Hepatocyte (in vitro differentiated cells): ENCODE measurements around the gene LGALS14. TPM values are rescaled to one million over a fixed set of nuclear protein-coding genes. Genes with fewer than 3 reads are reported as not detected.
A peak's percentile ranks its signal among the peaks of the same experiment; 100 is the strongest.
"Not testable (repeated sequence)": the region's sequence is repeated elsewhere in the genome, so short reads cannot be mapped to it uniquely, and the experiment has no call there.

Experiments
- DNase-seq: peaks from one replicate; pipeline ENCODE4 v3.0.0-alpha.2; 2016; ENCODE audit warnings: low spot score
- H2AFZ ChIP-seq: fragments of 200-600 bp; sonication (generic); 2 replicates; pipeline ENCODE4 v1.6.0; 2016; ENCODE audit warnings: antibody characterized with exemption, mild to moderate bottlenecking
- H3K27ac ChIP-seq: fragments of 200-600 bp; sonication (generic); 2 replicates; pipeline ENCODE4 v1.5.1; 2016; ENCODE audit warnings: mild to moderate bottlenecking
- H3K27me3 ChIP-seq: fragments of 200-600 bp; sonication (generic); 2 replicates; pipeline ENCODE4 v1.6.1; 2016
- H3K36me3 ChIP-seq: fragments of 200-600 bp; sonication (generic); replicated peaks from 2 replicates; pipeline ENCODE4 v1.5.1; 2016; ENCODE audit warnings: low read depth; ENCODE audit not compliant: insufficient read depth
- H3K4me1 ChIP-seq: fragments of 200-600 bp; sonication (generic); 2 replicates; pipeline ENCODE4 v1.5.1; 2016; ENCODE audit warnings: mild to moderate bottlenecking, moderate library complexity; ENCODE audit not compliant: insufficient read depth
- H3K4me2 ChIP-seq: fragments of 200-600 bp; sonication (generic); 2 replicates; pipeline ENCODE4 v1.6.0; 2016
- H3K4me3 ChIP-seq: fragments of 200-600 bp; sonication (generic); 2 replicates; pipeline ENCODE4 v1.5.1; 2016; ENCODE audit warnings: mild to moderate bottlenecking
- H3K79me2 ChIP-seq: fragments of 200-600 bp; sonication (generic); 2 replicates; pipeline ENCODE4 v1.6.0; 2017; ENCODE audit warnings: mild to moderate bottlenecking
- H3K9me2 ChIP-seq: fragments of 200-600 bp; sonication (generic); replicated peaks from 2 replicates; pipeline ENCODE4 v1.6.0; 2017; ENCODE audit warnings: mild to moderate bottlenecking; ENCODE audit not compliant: insufficient read depth
- H3K9me3 ChIP-seq: fragments of 200-600 bp; sonication (generic); 2 replicates; pipeline ENCODE4 v1.5.1; 2016; ENCODE audit warnings: low read depth, mild to moderate bottlenecking
- H4K20me1 ChIP-seq: fragments of 200-600 bp; sonication (generic); 2 replicates; pipeline ENCODE4 v1.6.0; 2016; ENCODE audit warnings: mild to moderate bottlenecking; ENCODE audit not compliant: insufficient read depth, poor library complexity, severe bottlenecking
- EZH2 ChIP-seq: fragments of 200-600 bp; sonication (generic); IDR thresholded peaks from 2 replicates; pipeline ENCODE4 v1.6.1; 2016; ENCODE audit warnings: antibody characterized with exemption, mild to moderate bottlenecking, borderline replicate concordance
- EZH2phosphoT487 ChIP-seq: fragments of 200-600 bp; sonication (generic); IDR thresholded peaks from one replicate; pipeline ENCODE4 v1.6.1; 2018; ENCODE audit warnings: antibody characterized with exemption, mild to moderate bottlenecking, low read depth, moderate library complexity; ENCODE audit not compliant: unreplicated experiment, severe bottlenecking
- WGBS: methylation state at CpG from one replicate; pipeline ENCODE4 v1.1.6; 2016; ENCODE audit warnings: low lambda C conversion rate; ENCODE audit errors: missing lambda C conversion rate; 5-methylcytosine and 5-hydroxymethylcytosine counted together
- polyA plus RNA-seq: library from polyadenylated mRNA; unstranded; fragments of >200 nt; fragmentation: Nextera tagmentation; extraction: Ambion mirVana; gene quantifications from 2 replicates; pipeline ENCODE4 v1.2.1, GENCODE V29; 2016
- total RNA-seq: library from RNA; depleted of rRNA; stranded (reverse); fragments of >200 nt; gene quantifications from 2 replicates; pipeline ENCODE4 v1.2.3, GENCODE V29; 2014
- TF ChIP-seq, protein P1 (sequence below): fragments of 200-600 bp; sonication (generic); IDR thresholded peaks from 2 replicates; pipeline ENCODE4 v1.5.1; 2016; ENCODE audit warnings: antibody characterized with exemption, mild to moderate bottlenecking; ENCODE audit not compliant: poor library complexity

Gene LGALS14
- total and polyA plus RNA-seq, 2 experiments from 2014 or later = 1.2 to 1.3 TPM

DNA sequence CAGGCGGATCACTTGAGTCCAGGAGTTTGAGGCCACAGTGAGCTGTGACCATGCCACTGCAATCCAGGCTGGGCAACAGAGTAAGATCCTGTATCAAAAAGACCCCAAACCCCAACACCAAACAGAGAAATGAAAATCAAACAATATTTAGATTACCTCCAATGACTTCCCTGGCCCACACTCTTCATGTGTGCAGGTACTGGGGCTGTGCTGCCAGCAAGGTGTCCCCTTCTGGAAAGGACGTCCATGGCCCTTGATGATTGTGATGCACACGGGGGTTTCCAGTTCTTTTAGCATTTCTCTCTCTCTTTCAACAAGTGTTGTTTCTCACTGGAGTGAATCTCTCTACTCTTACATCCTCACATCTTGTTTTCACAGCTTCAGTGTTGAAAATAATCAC, 23.7 kb upstream of the LGALS14 start:
- no peak overlapping the region for H3K4me3 ChIP-seq
- TF ChIP-seq, protein P1, sequence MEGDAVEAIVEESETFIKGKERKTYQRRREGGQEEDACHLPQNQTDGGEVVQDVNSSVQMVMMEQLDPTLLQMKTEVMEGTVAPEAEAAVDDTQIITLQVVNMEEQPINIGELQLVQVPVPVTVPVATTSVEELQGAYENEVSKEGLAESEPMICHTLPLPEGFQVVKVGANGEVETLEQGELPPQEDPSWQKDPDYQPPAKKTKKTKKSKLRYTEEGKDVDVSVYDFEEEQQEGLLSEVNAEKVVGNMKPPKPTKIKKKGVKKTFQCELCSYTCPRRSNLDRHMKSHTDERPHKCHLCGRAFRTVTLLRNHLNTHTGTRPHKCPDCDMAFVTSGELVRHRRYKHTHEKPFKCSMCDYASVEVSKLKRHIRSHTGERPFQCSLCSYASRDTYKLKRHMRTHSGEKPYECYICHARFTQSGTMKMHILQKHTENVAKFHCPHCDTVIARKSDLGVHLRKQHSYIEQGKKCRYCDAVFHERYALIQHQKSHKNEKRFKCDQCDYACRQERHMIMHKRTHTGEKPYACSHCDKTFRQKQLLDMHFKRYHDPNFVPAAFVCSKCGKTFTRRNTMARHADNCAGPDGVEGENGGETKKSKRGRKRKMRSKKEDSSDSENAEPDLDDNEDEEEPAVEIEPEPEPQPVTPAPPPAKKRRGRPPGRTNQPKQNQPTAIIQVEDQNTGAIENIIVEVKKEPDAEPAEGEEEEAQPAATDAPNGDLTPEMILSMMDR = no peak
- TF ChIP-seq EZH2 = no peak
- TF ChIP-seq EZH2phosphoT487 = no peak
- no peak overlapping the region for H2AFZ ChIP-seq
- H3K4me1 ChIP-seq = no peaks in the 10 kb centered on the region
- H4K20me1 ChIP-seq = no peaks in the 10 kb centered on the region
- no peaks in the 10 kb centered on the region for H3K79me2 ChIP-seq
- H3K9me2 ChIP-seq = no peaks in the 10 kb centered on the region
- H3K27ac ChIP-seq = no peak overlapping the region
- H3K4me2 ChIP-seq = no peak overlapping the region
- DNase-seq = no peak
- 73% methylated on average over 3 of the region's 3 CpGs for WGBS
- H3K27me3 ChIP-seq = peaks cover 8% of the 10 kb centered on the region
- H3K36me3 ChIP-seq = no peaks in the 10 kb centered on the region
- no peaks in the 10 kb centered on the region for H3K9me3 ChIP-seq

DNA sequence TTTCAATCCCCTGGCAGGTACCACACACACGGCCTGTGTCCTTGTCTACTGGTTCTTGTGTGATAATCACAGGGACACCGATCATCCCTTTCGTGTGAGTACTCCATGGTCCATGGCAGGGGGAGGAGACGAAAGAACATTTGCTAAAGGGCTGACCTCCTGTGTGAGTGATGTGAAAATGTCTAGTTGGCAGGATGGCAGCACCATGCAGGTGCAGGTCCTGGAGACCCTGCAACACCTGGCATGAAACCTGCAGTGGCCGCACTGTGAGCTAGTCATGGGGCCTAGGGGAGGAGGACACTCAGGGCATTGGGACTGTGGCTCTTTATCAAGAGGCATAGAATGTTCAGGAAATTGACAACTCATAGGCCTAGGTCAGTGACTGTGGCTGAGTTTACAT, 22.9 kb upstream of the LGALS14 start:
- Histone ChIP-seq H3K27ac (no peak overlapping the region), H3K4me2 (no peak overlapping the region), H4K20me1 (no peaks in the 10 kb centered on the region), H3K9me2 (no peaks in the 10 kb centered on the region), H3K27me3 (peaks cover 4% of the 10 kb centered on the region), H3K36me3 (no peaks in the 10 kb centered on the region), H2AFZ (no peak overlapping the region), H3K79me2 (no peaks in the 10 kb centered on the region), H3K4me1 (no peaks in the 10 kb centered on the region), H3K9me3 (no peaks in the 10 kb centered on the region), H3K4me3 (no peak overlapping the region)
- no peak for DNase-seq
- TF ChIP-seq EZH2 = no peak
- TF ChIP-seq, protein P1 = no peak
- TF ChIP-seq EZH2phosphoT487 = no peak
- 94% methylated on average over 5 of the region's 5 CpGs for WGBS

DNA sequence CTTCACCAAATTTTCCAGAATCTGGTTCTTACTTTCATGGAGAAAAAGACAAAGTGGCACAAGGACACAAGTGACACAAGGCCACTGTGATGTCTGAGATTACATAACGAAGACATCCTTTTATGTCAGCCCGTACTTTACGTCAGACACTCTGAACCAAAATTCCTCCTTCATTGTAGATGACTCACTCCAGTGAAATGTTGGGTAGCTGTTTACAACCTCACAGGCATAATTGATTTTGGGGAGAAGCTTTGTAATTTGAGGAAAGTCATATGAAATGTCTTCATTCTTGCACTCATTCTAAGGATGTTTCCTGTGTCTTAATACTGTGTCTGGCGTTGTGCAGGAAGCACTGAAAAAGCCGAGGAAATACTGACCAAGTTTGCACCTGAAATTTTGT, 20.0 kb upstream of the LGALS14 start:
- TF ChIP-seq, protein P1 = no peak
- no peak for TF ChIP-seq EZH2
- no peak for TF ChIP-seq EZH2phosphoT487
- 65% methylated on average over 5 of the region's 5 CpGs for WGBS
- Histone ChIP-seq H3K27ac (no peak overlapping the region), H3K27me3 (no peaks in the 10 kb centered on the region), H3K9me2 (no peaks in the 10 kb centered on the region), H3K4me3 (no peak overlapping the region), H2AFZ (no peak overlapping the region), H4K20me1 (no peaks in the 10 kb centered on the region), H3K4me1 (no peaks in the 10 kb centered on the region), H3K9me3 (no peaks in the 10 kb centered on the region), H3K79me2 (no peaks in the 10 kb centered on the region), H3K36me3 (no peaks in the 10 kb centered on the region), H3K4me2 (no peak overlapping the region)
- DNase-seq = no peak

DNA sequence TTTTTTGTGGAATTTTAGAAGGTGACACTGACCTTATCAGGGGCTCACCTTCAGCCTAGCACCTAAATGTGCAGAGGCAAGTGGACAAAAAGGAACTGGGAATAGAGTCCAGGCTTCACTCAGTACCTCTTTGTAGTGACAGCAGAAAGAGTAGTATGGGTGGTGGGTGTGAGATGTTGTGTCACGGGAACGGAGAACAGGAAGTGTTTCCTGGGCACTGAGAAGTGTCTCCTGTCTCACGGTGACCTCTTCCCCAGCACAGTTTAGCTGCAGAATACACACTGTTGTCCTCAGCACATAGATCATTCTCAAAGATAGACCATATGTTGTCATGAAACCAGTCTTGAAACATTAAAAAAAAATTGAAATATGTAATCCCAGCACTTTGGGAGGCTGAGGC, 17.5 kb upstream of the LGALS14 start:
- TF ChIP-seq EZH2phosphoT487 (no peak), EZH2 (no peak)
- TF ChIP-seq, protein P1 = no peak
- no peaks in the 10 kb centered on the region for H3K27me3 ChIP-seq
- no peak for DNase-seq
- no peak overlapping the region for H3K4me3 ChIP-seq
- H3K4me1 ChIP-seq = no peaks in the 10 kb centered on the region
- H3K27ac ChIP-seq = no peak overlapping the region
- H3K36me3 ChIP-seq = no peaks in the 10 kb centered on the region
- H3K4me2 ChIP-seq = no peak overlapping the region
- no peak overlapping the region for H2AFZ ChIP-seq
- H3K9me2 ChIP-seq = no peaks in the 10 kb centered on the region
- WGBS = 89% methylated on average over 3 of the region's 3 CpGs
- H3K9me3 ChIP-seq = no peaks in the 10 kb centered on the region
- H4K20me1 ChIP-seq = no peaks in the 10 kb centered on the region
- no peaks in the 10 kb centered on the region for H3K79me2 ChIP-seq

GRCh38 chr19:39688637-39689036, 15.6 kb upstream of the LGALS14 start:
- H3K4me1 ChIP-seq, H4K20me1 ChIP-seq, H2AFZ ChIP-seq, H3K36me3 ChIP-seq, H3K9me2 ChIP-seq, H3K4me3 ChIP-seq, H3K27ac ChIP-seq, H3K4me2 ChIP-seq, H3K27me3 ChIP-seq, H3K9me3 ChIP-seq, H3K79me2 ChIP-seq: not testable (repeated sequence)
- DNase-seq = peak; percentile 18
- WGBS = 51% methylated on average over 4 of the region's 4 CpGs
